Thyroid gland (tissue), 4 donors: ENCODE data around the gene MIA2. TPM values are rescaled to one million over a fixed set of nuclear protein-coding genes. Genes with fewer than 3 reads are reported as not detected.

Experiments
- DNase-seq, 2 donors: peaks; one replicate each; pipeline ENCODE4 v3.0.0-alpha.2; 2019
- H3K27ac ChIP-seq, 3 donors: fragments of 200-600 bp; sonication (generic); 1 replicate in 2 of 3; 2 replicates in 1 of 3; pipeline ENCODE4 v1.5.1; 2016 to 2019; ENCODE audit warnings: mild to moderate bottlenecking in 1 of 3, moderate library complexity in 1 of 3
- H3K27me3 ChIP-seq: fragments of 200-600 bp; sonication (generic); one replicate; pipeline ENCODE4 v1.5.1; 2019
- H3K36me3 ChIP-seq, 2 donors: fragments of 200-600 bp; sonication (generic); one replicate each; pipeline ENCODE4 v1.5.1; 2016 to 2019
- H3K4me1 ChIP-seq, 2 donors: fragments of 200-600 bp; sonication (generic); one replicate each; pipeline ENCODE4 v1.5.1; 2017 to 2019
- H3K4me3 ChIP-seq, 3 donors: fragments of 200-600 bp; sonication (generic); replicated peaks in 1 of 3; 1 replicate in 2 of 3; 2 replicates in 1 of 3; pipeline ENCODE4 v1.5.1; 2016; ENCODE audit warnings: mild to moderate bottlenecking in 1 of 3
- H3K9me3 ChIP-seq: fragments of 200-600 bp; sonication (generic); one replicate; pipeline ENCODE4 v1.5.1; 2017
- CTCF ChIP-seq, 6 experiments: fragments of 200-600 bp in 3 of 6; fragments of 450-650 bp in 3 of 6; sonication (generic) in 3 of 6; IDR thresholded peaks; one replicate each; pipeline ENCODE4 v1.5.1; 2016 to 2019; ENCODE audit warnings: antibody characterized with exemption in 6 of 6, mild to moderate bottlenecking in 2 of 6, inconsistent platforms in 1 of 6, moderate library complexity in 1 of 6
- POLR2A ChIP-seq, 2 donors: fragments of 450-650 bp; IDR thresholded peaks; one replicate each; pipeline ENCODE4 v1.6.1; 2017; ENCODE audit warnings: antibody characterized with exemption in 2 of 2, mild to moderate bottlenecking in 2 of 2, moderate library complexity in 1 of 2
- WGBS, 2 donors: methylation state at CpG; one replicate each; pipeline ENCODE4 v1.1.5; 2017; 5-methylcytosine and 5-hydroxymethylcytosine counted together
- intact Hi-C: fragments of 100-400 bp; cut with DNase I; formaldehyde crosslinking; loops from one replicate; pipeline ENCODE4 v1.15.1; 2023
- total RNA-seq, 4 donors: library from RNA; depleted of rRNA; stranded (reverse); fragments of >200 nt; gene quantifications; one replicate each; pipeline ENCODE4 v1.2.3, GENCODE V29; 2016

MIA2 gene
- total RNA-seq, 4 donors from 2014 or later = 41.6 to 49.1 (median 45.6) TPM

- intact Hi-C loops = loop anchor here (10.0 kb wide), 1 partner anchor 249 kb away; the partner anchor contains the start of genes PNN and TRAPPC6B
- TF ChIP-seq CTCF (IDR thresholded peaks at IDR 0.05) (no peak), POLR2A (IDR thresholded peaks at IDR 0.05) (no peak)
- H3K27ac ChIP-seq = no peak overlapping the region
Observed at GRCh38 chr14:39423793-39424192, 190.1 kb downstream of the MIA2 start.

GRCh38 chr14:39425947-39426346 lies 192.2 kb downstream of the MIA2 start:
- TF ChIP-seq CTCF (IDR thresholded peaks at IDR 0.05) (no peak), POLR2A (IDR thresholded peaks at IDR 0.05) (no peak)
- no peak for DNase-seq
- no peaks in the 10 kb centered on the region for H3K9me3 ChIP-seq
- H3K27ac ChIP-seq = no peak overlapping the region
- no peak overlapping the region for H3K4me3 ChIP-seq
- no peaks in the 10 kb centered on the region for H3K36me3 ChIP-seq
- peaks cover 29 to 42% of the 10 kb centered on the region in 2 donors for H3K4me1 ChIP-seq
- no peaks in the 10 kb centered on the region for H3K27me3 ChIP-seq
- intact Hi-C loops = loop anchor here (10.0 kb wide), 1 partner anchor 251 kb away; the partner anchor contains the start of genes PNN and TRAPPC6B
- WGBS, 2 donors = 78 to 89% methylated on average over 3 of the region's 3 CpGs

More at GRCh38 chr14:39423793-39424192, 190.1 kb downstream of the MIA2 start:
- Histone ChIP-seq H3K27me3 (no peaks in the 10 kb centered on the region), H3K36me3 (no peaks in the 10 kb centered on the region), H3K4me1 (peaks cover 8 to 21% of the 10 kb centered on the region in 2 donors), H3K4me3 (no peak overlapping the region), H3K9me3 (no peaks in the 10 kb centered on the region)
- DNase-seq = no peak
- 60 to 62% methylated on average over 3 of the region's 3 CpGs for WGBS, 2 donors

GRCh38 chr14:39426605-39427004 lies 192.9 kb downstream of the MIA2 start:
- no peak for TF ChIP-seq POLR2A (IDR thresholded peaks at IDR 0.05)
- TF ChIP-seq CTCF (IDR thresholded peaks at IDR 0.05) = peak in 4 of 6 experiments; percentile 9 to 45 (median 34)
- no peaks in the 10 kb centered on the region for H3K27me3 ChIP-seq
- no peaks in the 10 kb centered on the region for H3K36me3 ChIP-seq
- H3K27ac ChIP-seq = no peak overlapping the region
- DNase-seq = no peak
- H3K9me3 ChIP-seq = no peaks in the 10 kb centered on the region
- intact Hi-C loops = loop anchor here (10.0 kb wide), 1 partner anchor 252 kb away; the partner anchor contains the start of genes PNN and TRAPPC6B
- WGBS, 2 donors = 48 to 49% methylated on average over 7 of the region's 7 CpGs
- H3K4me3 ChIP-seq = no peak overlapping the region
- peaks cover 29 to 42% of the 10 kb centered on the region in 2 donors for H3K4me1 ChIP-seq

- no peak for TF ChIP-seq CTCF (IDR thresholded peaks at IDR 0.05)
- no peak for TF ChIP-seq POLR2A (IDR thresholded peaks at IDR 0.05)
- Histone ChIP-seq H3K4me1 (peaks cover 29 to 35% of the 10 kb centered on the region in 2 donors), H3K27me3 (no peaks in the 10 kb centered on the region), H3K4me3 (no peak overlapping the region), H3K27ac (no peak overlapping the region), H3K9me3 (no peaks in the 10 kb centered on the region), H3K36me3 (no peaks in the 10 kb centered on the region)
- intact Hi-C loops = loop anchor here (10.0 kb wide), 1 partner anchor 253 kb away; the partner anchor contains the start of genes PNN and TRAPPC6B
- WGBS, 2 donors = 91 to 96% methylated on average over 8 of the region's 8 CpGs
- no peak for DNase-seq
Observed at GRCh38 chr14:39428118-39428517, 194.4 kb downstream of the MIA2 start.

- no peak for TF ChIP-seq CTCF (IDR thresholded peaks at IDR 0.05)
- TF ChIP-seq POLR2A (IDR thresholded peaks at IDR 0.05) = no peak
- peaks cover 29 to 37% of the 10 kb centered on the region in 2 donors for H3K4me1 ChIP-seq
- WGBS, 2 donors = 5 to 10% methylated on average over 19 of the region's 19 CpGs
Observed at GRCh38 chr14:39430762-39431415, 197.2 kb downstream of the MIA2 start.

More at GRCh38 chr14:39430762-39431415, 197.2 kb downstream of the MIA2 start:
- intact Hi-C loops = no loop called here
- peak overlapping the region; percentile 98 to 100 (median 98) for H3K27ac ChIP-seq
- H3K4me3 ChIP-seq = peak overlapping the region; percentile 85 to 92 (median 90)
- H3K36me3 ChIP-seq = no peaks in the 10 kb centered on the region
- H3K27me3 ChIP-seq = no peaks in the 10 kb centered on the region
- no peaks in the 10 kb centered on the region for H3K9me3 ChIP-seq
- no peak for DNase-seq
